H1 (cell line): ENCODE results near the gene APBA2. TPM values are rescaled to one million over a fixed set of nuclear protein-coding genes. Genes with fewer than 3 reads are reported as not detected.

Experiments
- CTCF ChIA-PET: fragments of 300-600 bp; sonication (Branson Sonifier 250); formaldehyde crosslinking; loops from one replicate; lab custom pipeline; 2021; ENCODE audit not compliant: partially characterized antibody; lab: Charles Lee
- POLR2A ChIA-PET: fragments of 300-600 bp; sonication (Branson Sonifier 250); formaldehyde crosslinking; loops from one replicate; lab custom pipeline; 2021; ENCODE audit warnings: inconsistent platforms; ENCODE audit not compliant: partially characterized antibody; lab: Charles Lee
- DNase-seq, 2 experiments: peaks; one replicate each; pipeline versions ENCODE4 v3.0.0 to v3.0.0-alpha.2; 2010 to 2022; ENCODE audit warnings: low spot score in 2 of 2, low read depth in 1 of 2, mixed read lengths in 1 of 2
- FAIRE-seq: peaks from 2 replicates; lab custom pipeline; 2011; peaks lifted over from hg19 to GRCh38; lab: Jason Lieb, UNC
- H2AFZ ChIP-seq: 2 replicates; pipeline ENCODE4 v1.8.1; 2012; ENCODE audit warnings: low read length, inconsistent platforms
- H2AK5ac ChIP-seq: 2 replicates; pipeline ENCODE4 v1.6.1; 2013; ENCODE audit warnings: low read depth, low read length
- H2BK120ac ChIP-seq: replicated peaks from 2 replicates; pipeline ENCODE3; 2013; ENCODE audit warnings: low read depth, low read length, inconsistent platforms
- H2BK12ac ChIP-seq: 2 replicates; pipeline ENCODE4 v1.6.1; 2013; ENCODE audit warnings: low read depth, low read length
- H2BK15ac ChIP-seq: 2 replicates; pipeline ENCODE4 v1.6.1; 2013; ENCODE audit warnings: low read length
- H2BK20ac ChIP-seq: 2 replicates; pipeline ENCODE4 v1.6.1; 2013; ENCODE audit warnings: low read length
- H2BK5ac ChIP-seq: 2 replicates; pipeline ENCODE4 v1.6.1; 2013; ENCODE audit warnings: low read depth, low read length
- H3K14ac ChIP-seq: 2 replicates; pipeline ENCODE4 v1.6.1; 2013; ENCODE audit warnings: inconsistent platforms; ENCODE audit not compliant: insufficient read length
- H3K18ac ChIP-seq: 2 replicates; pipeline ENCODE4 v1.6.1; 2013; ENCODE audit warnings: low read length; ENCODE audit errors: extremely low read depth
- H3K23ac ChIP-seq: 2 replicates; pipeline ENCODE4 v1.6.1; 2013; ENCODE audit warnings: inconsistent platforms; ENCODE audit not compliant: insufficient read length
- H3K23me2 ChIP-seq: 2 replicates; pipeline ENCODE4 v1.6.1; 2013; ENCODE audit warnings: low read depth, low read length
- H3K27ac ChIP-seq: 2 replicates; pipeline ENCODE4 v1.6.1; 2011; ENCODE audit warnings: low read depth, low read length, inconsistent platforms
- H3K27me3 ChIP-seq, 4 experiments: replicated peaks in 1 of 4; 1 replicate in 1 of 4; 2 replicates in 3 of 4; pipeline versions ENCODE4 v1.6.1 to v1.8.1; 2011 to 2013; ENCODE audit warnings: low read length in 3 of 4, mild to moderate bottlenecking in 3 of 4, inconsistent platforms in 2 of 4, mixed read lengths in 2 of 4, moderate library complexity in 1 of 4; ENCODE audit not compliant: control insufficient read depth in 3 of 4, insufficient read depth in 3 of 4; ENCODE audit errors: extremely low read depth in 1 of 4
- H3K36me3 ChIP-seq, 4 experiments: 2 replicates each; pipeline versions ENCODE4 v1.6.1 to v1.8.1; 2011 to 2013; ENCODE audit warnings: mild to moderate bottlenecking in 4 of 4, low read length in 3 of 4, moderate library complexity in 2 of 4, control low read depth in 1 of 4, inconsistent platforms in 1 of 4; ENCODE audit not compliant: insufficient read depth in 4 of 4, control insufficient read depth in 2 of 4
- H3K4ac ChIP-seq: replicated peaks from 2 replicates; pipeline ENCODE3; 2013; ENCODE audit warnings: low read length, low read depth, mixed read lengths, inconsistent platforms; ENCODE audit not compliant: insufficient read length
- H3K4me1 ChIP-seq, 4 experiments: replicated peaks in 1 of 4; 1 replicate in 1 of 4; 2 replicates in 3 of 4; pipeline versions ENCODE4 v1.6.1 to v1.8.1; 2011 to 2013; ENCODE audit warnings: low read length in 3 of 4, inconsistent platforms in 2 of 4, mixed read lengths in 1 of 4; ENCODE audit not compliant: insufficient read depth in 4 of 4, control insufficient read depth in 3 of 4
- H3K4me2 ChIP-seq, 2 experiments: 2 replicates each; pipeline versions ENCODE4 v1.6.1 to v1.8.1; 2011 to 2013; ENCODE audit warnings: low read depth in 2 of 2, low read length in 2 of 2, control low read depth in 1 of 2, inconsistent platforms in 1 of 2, mild to moderate bottlenecking in 1 of 2; ENCODE audit not compliant: insufficient read depth in 1 of 2
- H3K4me3 ChIP-seq, 4 experiments: fragments of 200-600, 300-600 bp in 1 of 4; sonication (generic), shearing (Covaris generic), sonication (Bioruptor Twin) in 1 of 4; 2 replicates each; pipeline versions ENCODE4 v1.5.1 to v1.8.1; 2011 to 2016; ENCODE audit warnings: low read length in 4 of 4, low read depth in 3 of 4, control low read depth in 2 of 4, inconsistent platforms in 2 of 4, mild to moderate bottlenecking in 2 of 4, mixed read lengths in 1 of 4, moderate library complexity in 1 of 4; ENCODE audit not compliant: insufficient read depth in 2 of 4; ENCODE audit errors: extremely low read depth in 1 of 4
- H3K56ac ChIP-seq: replicated peaks from 2 replicates; pipeline ENCODE3; 2013; ENCODE audit warnings: low read depth, mild to moderate bottlenecking, mixed read lengths, low read length, inconsistent platforms; ENCODE audit not compliant: insufficient read length
- H3K79me1 ChIP-seq: 2 replicates; pipeline ENCODE4 v1.6.1; 2013; ENCODE audit warnings: low read depth, low read length, control low read depth
- H3K79me2 ChIP-seq, 2 experiments: 2 replicates each; pipeline versions ENCODE4 v1.6.1 to v1.8.1; 2012 to 2013; ENCODE audit warnings: low read length in 2 of 2, mild to moderate bottlenecking in 2 of 2, inconsistent platforms in 1 of 2; ENCODE audit not compliant: insufficient read depth in 2 of 2, control insufficient read depth in 1 of 2
- H3K9ac ChIP-seq, 4 experiments: replicated peaks in 1 of 4; 1 replicate in 1 of 4; 2 replicates in 3 of 4; pipeline versions ENCODE4 v1.6.1 to v1.8.1; 2011 to 2013; ENCODE audit warnings: low read depth in 3 of 4, low read length in 3 of 4, control low read depth in 2 of 4, mild to moderate bottlenecking in 2 of 4, moderate library complexity in 2 of 4, inconsistent platforms in 1 of 4; ENCODE audit errors: extremely low read depth in 1 of 4
- H3K9me3 ChIP-seq, 2 experiments: 2 replicates each; pipeline versions ENCODE4 v1.6.1 to v1.8.1; 2012 to 2013; ENCODE audit warnings: mild to moderate bottlenecking in 2 of 2, moderate library complexity in 2 of 2, control low read depth in 1 of 2, inconsistent platforms in 1 of 2, low read depth in 1 of 2, low read length in 1 of 2, mixed read lengths in 1 of 2; ENCODE audit not compliant: insufficient read depth in 2 of 2
- H4K20me1 ChIP-seq, 2 experiments: replicated peaks in 1 of 2; 2 replicates each; pipeline versions ENCODE3 to v1.8.1; 2011 to 2013; ENCODE audit warnings: inconsistent platforms in 2 of 2, low read length in 2 of 2, mild to moderate bottlenecking in 1 of 2; ENCODE audit not compliant: insufficient read depth in 2 of 2, control insufficient read depth in 1 of 2
- H4K5ac ChIP-seq: 2 replicates; pipeline ENCODE4 v1.6.1; 2013; ENCODE audit warnings: low read length, low read depth, mixed read lengths, inconsistent platforms; ENCODE audit not compliant: insufficient read length
- H4K8ac ChIP-seq: 2 replicates; pipeline ENCODE4 v1.8.0; 2013; ENCODE audit warnings: mild to moderate bottlenecking, moderate library complexity, low read length, inconsistent platforms; ENCODE audit not compliant: insufficient read depth; ENCODE audit errors: extremely low read depth
- H4K91ac ChIP-seq: replicated peaks from 2 replicates; pipeline ENCODE3; 2013; ENCODE audit warnings: low read length, mixed read lengths, inconsistent platforms; ENCODE audit not compliant: insufficient read length
- CREB1 ChIP-seq: IDR thresholded peaks from 2 replicates; pipeline ENCODE4 v1.6.1; 2012; ENCODE audit warnings: inconsistent platforms
- CTCF ChIP-seq, 3 experiments: IDR thresholded peaks; 1 replicate in 2 of 3; 2 replicates in 1 of 3; pipeline versions ENCODE4 v1.5.1 to v1.6.1; 2011; ENCODE audit warnings: low read length in 3 of 3, mild to moderate bottlenecking in 3 of 3, inconsistent platforms in 2 of 3, low read depth in 1 of 3, moderate library complexity in 1 of 3; ENCODE audit not compliant: insufficient read depth in 1 of 3; ENCODE audit errors: control extremely low read depth in 1 of 3
- GABPA ChIP-seq: IDR thresholded peaks from 2 replicates; pipeline ENCODE4 v1.6.1; 2011; ENCODE audit warnings: mild to moderate bottlenecking, low read length, moderate library complexity, borderline replicate concordance; ENCODE audit not compliant: insufficient read depth
- RAD21 ChIP-seq, 2 experiments: IDR thresholded peaks in 1 of 2; conservative IDR thresholded peaks in 1 of 2; 2 replicates each; pipeline ENCODE4 v1.6.1; 2011; ENCODE audit warnings: low read depth in 2 of 2, low read length in 2 of 2, improper control_type of control experiment in 1 of 2, inconsistent platforms in 1 of 2, mild to moderate bottlenecking in 1 of 2, moderate library complexity in 1 of 2
- RFX5 ChIP-seq: IDR thresholded peaks from 2 replicates; pipeline ENCODE4 v1.6.1; 2011; ENCODE audit warnings: low read depth, low read length, improper control_type of control experiment, borderline replicate concordance
- TCF12 ChIP-seq: IDR thresholded peaks from 2 replicates; pipeline ENCODE4 v1.6.1; 2011; ENCODE audit warnings: low read depth, mild to moderate bottlenecking, low read length
- YY1 ChIP-seq: IDR thresholded peaks from 2 replicates; pipeline ENCODE4 v1.6.1; 2011; ENCODE audit warnings: low read depth, mild to moderate bottlenecking, low read length
- WGBS, 2 experiments: shearing (Covaris generic) in 1 of 2; methylation state at CpG; one replicate each; pipeline versions ENCODE4 v1.1.6 to v1.1.7; 2013 to 2015; ENCODE audit warnings: low lambda C conversion rate in 2 of 2, mixed read lengths in 2 of 2, inconsistent platforms in 1 of 2, low coverage in 1 of 2, missing lambda C conversion rate in 1 of 2; ENCODE audit not compliant: insufficient replicate concordance in 2 of 2, insufficient coverage in 1 of 2, insufficient read length in 1 of 2; ENCODE audit errors: extremely low coverage in 1 of 2, missing lambda C conversion rate in 1 of 2; 5-methylcytosine and 5-hydroxymethylcytosine counted together
- polyA plus RNA-seq, 7 experiments: library from polyadenylated mRNA; depleted of rRNA in 3 of 7; stranded (reverse) in 5 of 7; unstranded in 2 of 7; fragments of >200 nt in 5 of 7; fragments of 200-250 nt in 2 of 7; gene quantifications; 1 replicate in 5 of 7; 2 replicates in 1 of 7; 4 replicates in 1 of 7; pipeline versions ENCODE4 v1.2.1 to v1.2.3, GENCODE V29; 2011 to 2013; ENCODE audit warnings: missing spikeins in 2 of 7, mixed read lengths in 2 of 7
- total RNA-seq: library from RNA; stranded (reverse); fragmentation: NEBNext Ultra II Directional; extraction: Animal tissue kit (Norgen Biotek cat#: 25700); gene quantifications from 2 replicates; pipeline ENCODE4 v1.2.1, GENCODE V29; 2021

Gene APBA2
- total and polyA plus RNA-seq, 2 of the 8 experiments (the other 6 are each of a cell fraction or from before 2014, with no cell fraction given), result 15.5 to 19.0 TPM

GRCh38 chr15:29139540-29140459 is 254.0 kb downstream of the APBA2 start:
- no peak overlapping the region for H3K56ac ChIP-seq
- peak overlapping the region in 1 of 4 experiments; percentile 25; a peak in 2 of 7 replicates for H3K9ac ChIP-seq
- H3K36me3 ChIP-seq, result no peaks in the 10 kb centered on the region
- no peak overlapping the region for H3K23ac ChIP-seq
- CTCF ChIA-PET, result interaction anchor here (0.6 to 7.5 kb wide), 47 partner anchors 10 to 528 kb away, joined by 3 to 88 read pairs (median 4); no protein-coding TSS in a partner anchor
- peak overlapping the region; percentile 69; the same call in 1 of the 2 replicates for H2BK5ac ChIP-seq
- peak overlapping the region; percentile 80 for H3K18ac ChIP-seq
- peaks cover 9% of the 10 kb centered on the region for H3K23me2 ChIP-seq
- peak overlapping the region; percentile 78 for H4K91ac ChIP-seq
- no peaks in the 10 kb centered on the region for H3K9me3 ChIP-seq
- no peaks in the 10 kb centered on the region for H3K79me2 ChIP-seq
- H2AFZ ChIP-seq, result peak overlapping the region; percentile 94; the same call in 1 of the 2 replicates
- no peak overlapping the region for H3K27ac ChIP-seq
- H4K8ac ChIP-seq, result no peak overlapping the region
- 35% methylated on average over 25 of the region's 31 CpGs; no CpG with 5 or more reads in 1 of the 2 experiments for WGBS, 2 experiments
- POLR2A ChIA-PET, result interaction anchor here (0.6 to 1.0 kb wide), 2 partner anchors 18 to 67 kb away, joined by 3 read pairs; no protein-coding TSS in a partner anchor
- H2BK20ac ChIP-seq, result no peak overlapping the region
- FAIRE-seq (no peak), DNase-seq (peak; percentile 54 to 94)
- peak overlapping the region; percentile 89; the same call in 1 of the 2 replicates for H2BK12ac ChIP-seq
- H3K79me1 ChIP-seq, result no peaks in the 10 kb centered on the region
- peaks cover 0 to 12% (median 8%) of the 10 kb centered on the region in 4 experiments; a peak in 6 of 7 replicates for H3K4me1 ChIP-seq
- no peak overlapping the region for H3K4ac ChIP-seq
- peak overlapping the region; percentile 40 to 58 (median 46); a peak in 6 of 8 replicates for H3K4me3 ChIP-seq
- peaks cover 0 to 2% of the 10 kb centered on the region in 2 experiments for H4K20me1 ChIP-seq
- H3K14ac ChIP-seq, result no peak overlapping the region
- H2BK120ac ChIP-seq, result peak overlapping the region; percentile 59
- H3K27me3 ChIP-seq, result no peaks in the 10 kb centered on the region
- no peak overlapping the region for H2AK5ac ChIP-seq
- H4K5ac ChIP-seq, result no peak overlapping the region
- peak overlapping the region; percentile 81; the same call in 1 of the 2 replicates for H2BK15ac ChIP-seq
- peak overlapping the region; percentile 70 to 86 for H3K4me2 ChIP-seq
- 0 out of 2 replicates have a peak, but pooled peaks have one; percentile 23 for TF ChIP-seq CREB1
- TF ChIP-seq CTCF (IDR thresholded peaks at IDR 0.05; ENCODE audit: control extremely low read depth in 1 of 3, insufficient read depth in 1 of 3, low read depth in 1 of 3, low read length in 3 of 3), result peak; percentile 93 to 99 (median 96)
- no peak for TF ChIP-seq RFX5
- TF ChIP-seq TCF12, result 0 out of 2 replicates have a peak, but pooled peaks have one; percentile 37
- TF ChIP-seq YY1, result peak; percentile 63; the same call in 1 of the 2 replicates
- TF ChIP-seq GABPA, result peak; percentile 66; the same call in 1 of the 2 replicates
- peak; percentile 78 to 89 for TF ChIP-seq RAD21 (IDR thresholded peaks at IDR 0.05 in 1 of 2, conservative IDR thresholded peaks at IDR 0.05 in 1 of 2; ENCODE audit: low read depth in 2 of 2, low read length in 2 of 2)
